B cell (primary cell): ENCODE data around the gene SIPA1L3. TPM values are rescaled to one million over a fixed set of nuclear protein-coding genes. Genes with fewer than 3 reads are reported as not detected.

ENCODE experiments used
- ATAC-seq: fragments of 200-7000 bp; cut with Tn5 transposase; one replicate; pipeline ENCODE4 v1.10.0; 2021; ENCODE audit warnings: low read depth, mild to moderate bottlenecking, moderate number of reproducible peaks, moderate library complexity
- CTCF ChIA-PET: fragments of 350-600 bp; sonication (Branson Sonifier 250); formaldehyde crosslinking; loops from one replicate; lab custom pipeline; 2021; ENCODE audit warnings: antibody characterized with exemption, inconsistent platforms; lab: Charles Lee
- POLR2A ChIA-PET: fragments of 350-600 bp; sonication (Branson Sonifier 250); formaldehyde crosslinking; loops from one replicate; lab custom pipeline; 2021; ENCODE audit warnings: antibody characterized with exemption; lab: Charles Lee
- DNase-seq: peaks from one replicate; pipeline ENCODE4 v3.0.0; 2013
- H2AFZ ChIP-seq: 2 replicates; pipeline ENCODE4 v1.6.1; 2012; ENCODE audit warnings: mild to moderate bottlenecking, low read depth, low read length; ENCODE audit not compliant: insufficient read depth, poor library complexity, severe bottlenecking
- H3K27ac ChIP-seq, 2 donors: 1 replicate in 1 of 2; 2 replicates in 1 of 2; pipeline ENCODE4 v1.5.1; 2012 to 2013; ENCODE audit warnings: low read length in 2 of 2, mild to moderate bottlenecking in 2 of 2, moderate library complexity in 1 of 2
- H3K27me3 ChIP-seq, 4 experiments: fragments of 200-600 bp in 1 of 4; sonication (generic) in 1 of 4; replicated peaks in 1 of 4; 1 replicate in 2 of 4; 2 replicates in 2 of 4; pipeline versions ENCODE4 v1.6.1 to v1.7.0; 2013 to 2016; ENCODE audit warnings: low read length in 3 of 4, mild to moderate bottlenecking in 2 of 4, mixed read lengths in 1 of 4, moderate library complexity in 1 of 4; ENCODE audit not compliant: insufficient read depth in 4 of 4, control insufficient read depth in 3 of 4; ENCODE audit errors: control extremely low read depth in 1 of 4
- H3K36me3 ChIP-seq, 2 experiments: replicated peaks in 1 of 2; 1 replicate in 1 of 2; 2 replicates in 1 of 2; pipeline versions ENCODE4 v1.6.1 to v1.7.1; 2013; ENCODE audit warnings: low read length in 1 of 2; ENCODE audit not compliant: insufficient read depth in 2 of 2, control insufficient read depth in 1 of 2; ENCODE audit errors: control extremely low read depth in 1 of 2, extremely low read depth in 1 of 2
- H3K4me1 ChIP-seq, 2 donors: fragments of 200-600 bp in 1 of 2; sonication (generic) in 1 of 2; 1 replicate in 1 of 2; 2 replicates in 1 of 2; pipeline versions ENCODE4 v1.5.1 to v1.6.1; 2013 to 2017; ENCODE audit warnings: low read length in 2 of 2; ENCODE audit not compliant: control insufficient read depth in 2 of 2, insufficient read depth in 2 of 2
- H3K4me2 ChIP-seq: replicated peaks from 2 replicates; pipeline ENCODE3; 2012; ENCODE audit warnings: mild to moderate bottlenecking, low read depth, low read length; ENCODE audit not compliant: poor library complexity, severe bottlenecking
- H3K4me3 ChIP-seq, 5 experiments: fragments of 200-600 bp in 1 of 5; sonication (generic) in 1 of 5; 1 replicate in 3 of 5; 2 replicates in 2 of 5; pipeline versions ENCODE4 v1.5.1 to v1.7.0; 2011 to 2016; ENCODE audit warnings: low read length in 4 of 5, mild to moderate bottlenecking in 4 of 5, low read depth in 2 of 5, control low read depth in 1 of 5, moderate library complexity in 1 of 5; ENCODE audit not compliant: insufficient read depth in 1 of 5; ENCODE audit errors: control extremely low read depth in 1 of 5, extremely low read depth in 1 of 5
- H3K79me2 ChIP-seq: fragments of 200-600 bp; sonication (generic); one replicate; pipeline ENCODE4 v1.6.0; 2016; ENCODE audit warnings: low read length; ENCODE audit not compliant: control insufficient read depth, insufficient read depth
- H3K9ac ChIP-seq: fragments of 200-600 bp; sonication (generic); 2 replicates; pipeline ENCODE4 v1.6.1; 2017; ENCODE audit warnings: mild to moderate bottlenecking, low read length, moderate library complexity
- H3K9me3 ChIP-seq, 3 donors: one replicate each; pipeline versions ENCODE4 v1.6.1 to v1.7.1; 2013; ENCODE audit warnings: low read length in 2 of 3; ENCODE audit not compliant: control insufficient read depth in 2 of 3, insufficient read depth in 1 of 3; ENCODE audit errors: control extremely low read depth in 1 of 3
- H4K20me1 ChIP-seq: 2 replicates; pipeline ENCODE4 v1.6.0; 2012; ENCODE audit warnings: mild to moderate bottlenecking, low read length; ENCODE audit not compliant: insufficient read depth, control insufficient read depth, poor library complexity, severe bottlenecking
- H3K27ac Mint-ChIP-seq: one replicate; pipeline ENCODE4 v1.8.0; 2021; ENCODE audit warnings: mixed read lengths
- H3K27me3 Mint-ChIP-seq: one replicate; pipeline ENCODE4 v1.8.0; 2021; ENCODE audit warnings: mixed read lengths
- H3K4me1 Mint-ChIP-seq: one replicate; pipeline ENCODE4 v1.8.0; 2021; ENCODE audit warnings: mixed read lengths
- H3K4me3 Mint-ChIP-seq: one replicate; pipeline ENCODE4 v1.8.0; 2021; ENCODE audit warnings: mixed read lengths
- H3K9me3 Mint-ChIP-seq: one replicate; pipeline ENCODE4 v1.8.0; 2022; ENCODE audit warnings: mixed read lengths; ENCODE audit not compliant: insufficient read depth
- EZH2 ChIP-seq: IDR thresholded peaks from 2 replicates; pipeline ENCODE4 v1.6.1; 2012; ENCODE audit warnings: borderline replicate concordance, low read depth, mild to moderate bottlenecking, moderate library complexity, low read length; ENCODE audit not compliant: insufficient read depth, poor library complexity, severe bottlenecking
- WGBS: methylation state at CpG from one replicate; pipeline ENCODE4 v1.1.5; 2013; ENCODE audit warnings: missing lambda C conversion rate; ENCODE audit not compliant: insufficient coverage; 5-methylcytosine and 5-hydroxymethylcytosine counted together
- intact Hi-C: fragments of 100-400 bp; cut with micrococcal nuclease; formaldehyde crosslinking; loops from one replicate; pipeline ENCODE4 v1.10.0; 2022
- polyA plus RNA-seq: library from polyadenylated mRNA; depleted of rRNA; stranded (reverse); fragments of >200 nt; gene quantifications from 2 replicates; pipeline ENCODE4 v1.2.3, GENCODE V29; 2012
- total RNA-seq, 2 donors: library from RNA; stranded (reverse); fragments of 120-200 nt in 1 of 2; gene quantifications; 1 replicate in 1 of 2; 2 replicates in 1 of 2; pipeline versions ENCODE4 v1.2.3 to v1.2.4, GENCODE V29; 2013 to 2022
- TF ChIP-seq, protein P1 (sequence below): fragments of 200-600 bp; IDR thresholded peaks from one replicate; pipeline ENCODE4 v1.8.0; 2022; ENCODE audit warnings: antibody characterized with exemption, mild to moderate bottlenecking

Gene SIPA1L3
- total and polyA plus RNA-seq, 2 donors (not counting 1 experiment from before 2014, with no cell fraction given) = 48.3 to 295 TPM

- H3K9ac ChIP-seq = peak within 1 kb of the TSS; percentile 89
- Mint-ChIP-seq H3K9me3 (peaks cover 6% of the 10 kb centered on the region), H3K27me3 (no peaks in the 10 kb centered on the region), H3K4me1 (peaks cover 50% of the 10 kb centered on the region), H3K4me3 (peak within 1 kb of the TSS; percentile 91), H3K27ac (peak within 1 kb of the TSS; percentile 96)
- WGBS = 4% methylated on average over 57 of the region's 63 CpGs
- H3K27me3 ChIP-seq = no peaks in the 10 kb centered on the region
- peak within 1 kb of the TSS; percentile 68 to 99 (median 94) for H3K4me3 ChIP-seq
- H2AFZ ChIP-seq = peak within 1 kb of the TSS; percentile 86
- ChIA-PET POLR2A (interaction anchor here (0.5 to 4.2 kb wide), 19 partner anchors 9 to 478 kb away, joined by 3 to 46 read pairs (median 5); partner anchors contain the start of genes CATSPERG and SPINT2), CTCF (interaction anchor here (0.7 to 9.9 kb wide), 27 partner anchors 11 to 468 kb away, joined by 3 to 186 read pairs (median 5); partner anchors contain the start of gene PSMD8)
- H4K20me1 ChIP-seq = peaks cover 4% of the 10 kb centered on the region
- H3K4me1 ChIP-seq = peaks cover 46 to 54% of the 10 kb centered on the region in 2 donors
- peak within 1 kb of the TSS; percentile 85 for H3K4me2 ChIP-seq
- no peak for TF ChIP-seq EZH2
- TF ChIP-seq, protein P1, sequence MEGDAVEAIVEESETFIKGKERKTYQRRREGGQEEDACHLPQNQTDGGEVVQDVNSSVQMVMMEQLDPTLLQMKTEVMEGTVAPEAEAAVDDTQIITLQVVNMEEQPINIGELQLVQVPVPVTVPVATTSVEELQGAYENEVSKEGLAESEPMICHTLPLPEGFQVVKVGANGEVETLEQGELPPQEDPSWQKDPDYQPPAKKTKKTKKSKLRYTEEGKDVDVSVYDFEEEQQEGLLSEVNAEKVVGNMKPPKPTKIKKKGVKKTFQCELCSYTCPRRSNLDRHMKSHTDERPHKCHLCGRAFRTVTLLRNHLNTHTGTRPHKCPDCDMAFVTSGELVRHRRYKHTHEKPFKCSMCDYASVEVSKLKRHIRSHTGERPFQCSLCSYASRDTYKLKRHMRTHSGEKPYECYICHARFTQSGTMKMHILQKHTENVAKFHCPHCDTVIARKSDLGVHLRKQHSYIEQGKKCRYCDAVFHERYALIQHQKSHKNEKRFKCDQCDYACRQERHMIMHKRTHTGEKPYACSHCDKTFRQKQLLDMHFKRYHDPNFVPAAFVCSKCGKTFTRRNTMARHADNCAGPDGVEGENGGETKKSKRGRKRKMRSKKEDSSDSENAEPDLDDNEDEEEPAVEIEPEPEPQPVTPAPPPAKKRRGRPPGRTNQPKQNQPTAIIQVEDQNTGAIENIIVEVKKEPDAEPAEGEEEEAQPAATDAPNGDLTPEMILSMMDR = no peak
- intact Hi-C loops = loop anchor here (2.0 to 10.0 kb wide), 3 partner anchors 73 to 709 kb away; partner anchors contain the start of genes DPF1, EIF3K and MAP4K1
- peak; percentile 33 for ATAC-seq
- H3K9me3 ChIP-seq = peaks cover 0 to 4% (median 0%) of the 10 kb centered on the region in 3 donors
- DNase-seq = peak; percentile 77
- H3K36me3 ChIP-seq = peaks cover 0 to 8% of the 10 kb centered on the region in 2 experiments
- peaks cover 42% of the 10 kb centered on the region for H3K79me2 ChIP-seq
- H3K27ac ChIP-seq = peak within 1 kb of the TSS; percentile 64 to 84
Observed at GRCh38 chr19:37905946-37906868, 801 bp upstream of the SIPA1L3 start, which contains the start of gene WDR87. TSS of gene WDR87 (minus strand) at chr19:37906594. CDS start at chr19:37898239, 8,355 bp downstream.
